ENCODE results near the gene MYO9B.

- no peak for TF ChIP-seq CTCF (IDR thresholded peaks at IDR 0.05)
- TF ChIP-seq MAX (CRISPR knock-in tag; IDR thresholded peaks at IDR 0.05), result no peak
- no peak for TF ChIP-seq NR2C2 (CRISPR knock-in tag; IDR thresholded peaks at IDR 0.05)
- TF ChIP-seq AFF4 (CRISPR knock-in tag; IDR thresholded peaks at IDR 0.05; ENCODE audit: borderline replicate concordance), result no peak
- TF ChIP-seq ARID4B (CRISPR knock-in tag; IDR thresholded peaks at IDR 0.05; ENCODE audit: borderline replicate concordance), result no peak
- no peak for TF ChIP-seq SP1 (CRISPR knock-in tag; conservative IDR thresholded peaks at IDR 0.05)
- no peak for TF ChIP-seq USF1 (CRISPR knock-in tag; IDR thresholded peaks at IDR 0.05)
- no peak for TF ChIP-seq GRHL2 (CRISPR knock-in tag; IDR thresholded peaks at IDR 0.05; ENCODE audit: insufficient replicate concordance, severe bottlenecking)
- TF ChIP-seq FOXP4 (CRISPR knock-in tag; IDR thresholded peaks at IDR 0.05), result no peak
- TF ChIP-seq NFE2L1 (CRISPR knock-in tag; IDR thresholded peaks at IDR 0.05), result no peak
- no peak for TF ChIP-seq SMAD3 (CRISPR knock-in tag; IDR thresholded peaks at IDR 0.05; ENCODE audit: borderline replicate concordance)
- TF ChIP-seq PREB (CRISPR knock-in tag; IDR thresholded peaks at IDR 0.05; ENCODE audit: borderline replicate concordance), result no peak
- no peak for TF ChIP-seq STAT6 (CRISPR knock-in tag; conservative IDR thresholded peaks at IDR 0.05; ENCODE audit: low read depth)
- TF ChIP-seq ZSCAN18 (CRISPR knock-in tag; IDR thresholded peaks at IDR 0.05), result no peak
Observed at GRCh38 chr19:17232258-17232657, 156.7 kb downstream of the MYO9B start.
